PC-9 (cell line): ENCODE results near the gene RARS2.

Experiments used
- CTCF ChIP-seq: fragments of 200-600 bp; sonication (generic); conservative IDR thresholded peaks from 2 replicates; pipeline ENCODE4 v1.6.1; 2017; ENCODE audit warnings: mixed run types, antibody characterized with exemption, mild to moderate bottlenecking, moderate library complexity
- EZH2 ChIP-seq: fragments of 200-600 bp; sonication (generic); IDR thresholded peaks from 2 replicates; pipeline ENCODE4 v1.8.0; 2017; ENCODE audit warnings: antibody characterized with exemption, low read depth

- TF ChIP-seq CTCF (no peak), EZH2 (no peak)
Observed at GRCh38 chr6:87494761-87495422, 94.9 kb downstream of the RARS2 start.
